Measurements from ENCODE around the gene CXCR5.

The CXCR5 gene

GRCh38 chr11:118883368-118884071 lies at the start of gene CXCR5:
Gene CXCR5 (plus strand): TSS chr11:118883892. CDS start chr11:118883942, 50 bp downstream.
- Histone ChIP-seq H3K36me3 (no peaks in the 10 kb centered on the region), H3K4me3 (ENCODE audit: low read depth, low read length) (no peak within 1 kb of the TSS), H3K27ac (no peak within 1 kb of the TSS), H3K9me3 (ENCODE audit: severe bottlenecking) (no peaks in the 10 kb centered on the region), H3K27me3 (ENCODE audit: insufficient read depth, low read depth, severe bottlenecking) (no peaks in the 10 kb centered on the region)
- no peak for DNase-seq
- TF ChIP-seq CTCF (IDR thresholded peaks at IDR 0.05; ENCODE audit: low read depth, low read length): no peak

GRCh38 chr11:118834427-118835028 lies 49.2 kb upstream of the CXCR5 start:
- DNase-seq: no peak
- TF ChIP-seq CTCF (IDR thresholded peaks at IDR 0.05; ENCODE audit: low read depth, low read length): no peak
- H3K4me3 ChIP-seq (ENCODE audit: low read depth, low read length): no peak overlapping the region
- H3K36me3 ChIP-seq: no peaks in the 10 kb centered on the region
- no peak overlapping the region for H3K27ac ChIP-seq
- H3K27me3 ChIP-seq (ENCODE audit: insufficient read depth, low read depth, severe bottlenecking): no peaks in the 10 kb centered on the region
- H3K9me3 ChIP-seq (ENCODE audit: severe bottlenecking): no peaks in the 10 kb centered on the region

- Histone ChIP-seq H3K27ac (no peak overlapping the region), H3K27me3 (ENCODE audit: insufficient read depth, low read depth, severe bottlenecking) (no peaks in the 10 kb centered on the region), H3K4me3 (ENCODE audit: low read depth, low read length) (no peak overlapping the region), H3K9me3 (ENCODE audit: severe bottlenecking) (no peaks in the 10 kb centered on the region), H3K36me3 (no peaks in the 10 kb centered on the region)
- no peak for TF ChIP-seq CTCF (IDR thresholded peaks at IDR 0.05; ENCODE audit: low read depth, low read length)
- no peak for DNase-seq
Measured at GRCh38 chr11:118837868-118838267, 45.8 kb upstream of the CXCR5 start.

- H3K4me3 ChIP-seq (ENCODE audit: low read depth, low read length): no peak overlapping the region
- no peak for TF ChIP-seq CTCF (IDR thresholded peaks at IDR 0.05; ENCODE audit: low read depth, low read length)
- no peaks in the 10 kb centered on the region for H3K36me3 ChIP-seq
- H3K9me3 ChIP-seq (ENCODE audit: severe bottlenecking): no peaks in the 10 kb centered on the region
- DNase-seq: no peak
- H3K27me3 ChIP-seq (ENCODE audit: insufficient read depth, low read depth, severe bottlenecking): no peaks in the 10 kb centered on the region
- no peak overlapping the region for H3K27ac ChIP-seq
Measured at GRCh38 chr11:118838905-118839553, 44.7 kb upstream of the CXCR5 start.

- Histone ChIP-seq H3K27ac (no peak overlapping the region), H3K4me3 (ENCODE audit: low read depth, low read length) (no peak overlapping the region), H3K36me3 (no peaks in the 10 kb centered on the region), H3K9me3 (ENCODE audit: severe bottlenecking) (no peaks in the 10 kb centered on the region), H3K27me3 (ENCODE audit: insufficient read depth, low read depth, severe bottlenecking) (no peaks in the 10 kb centered on the region)
- DNase-seq: no peak
- TF ChIP-seq CTCF (IDR thresholded peaks at IDR 0.05; ENCODE audit: low read depth, low read length): no peak
Measured at GRCh38 chr11:118841469-118842242, 42.0 kb upstream of the CXCR5 start.
